ENCODE data around the gene MOB3B. TPM values are rescaled to one million over a fixed set of nuclear protein-coding genes. Genes with fewer than 3 reads are reported as not detected.

Gene MOB3B
- total RNA-seq, 1 donor from 2014 or later = 14.8 TPM

DNA sequence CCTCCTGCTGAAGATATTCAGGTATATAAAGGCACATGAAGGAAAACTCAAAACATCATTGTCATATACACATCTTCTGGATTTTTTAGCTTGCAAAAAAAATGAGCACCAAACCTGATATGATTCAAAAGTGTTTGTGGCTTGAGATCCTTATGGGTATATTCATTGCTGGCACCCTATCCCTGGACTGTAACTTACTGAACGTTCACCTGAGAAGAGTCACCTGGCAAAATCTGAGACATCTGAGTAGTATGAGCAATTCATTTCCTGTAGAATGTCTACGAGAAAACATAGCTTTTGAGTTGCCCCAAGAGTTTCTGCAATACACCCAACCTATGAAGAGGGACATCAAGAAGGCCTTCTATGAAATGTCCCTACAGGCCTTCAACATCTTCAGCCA is 5.4 kb downstream of the MOB3B start, which contains the start of gene IFNK:
IFNK (plus strand) TSS at position 55 of the 400 bp plus-strand sequence; CDS start at position 102, 47 bp downstream.
- no peak for DNase-seq (ENCODE audit: low spot score in 2 of 2, unreplicated experiment in 2 of 2)
- TF ChIP-seq, protein P1, sequence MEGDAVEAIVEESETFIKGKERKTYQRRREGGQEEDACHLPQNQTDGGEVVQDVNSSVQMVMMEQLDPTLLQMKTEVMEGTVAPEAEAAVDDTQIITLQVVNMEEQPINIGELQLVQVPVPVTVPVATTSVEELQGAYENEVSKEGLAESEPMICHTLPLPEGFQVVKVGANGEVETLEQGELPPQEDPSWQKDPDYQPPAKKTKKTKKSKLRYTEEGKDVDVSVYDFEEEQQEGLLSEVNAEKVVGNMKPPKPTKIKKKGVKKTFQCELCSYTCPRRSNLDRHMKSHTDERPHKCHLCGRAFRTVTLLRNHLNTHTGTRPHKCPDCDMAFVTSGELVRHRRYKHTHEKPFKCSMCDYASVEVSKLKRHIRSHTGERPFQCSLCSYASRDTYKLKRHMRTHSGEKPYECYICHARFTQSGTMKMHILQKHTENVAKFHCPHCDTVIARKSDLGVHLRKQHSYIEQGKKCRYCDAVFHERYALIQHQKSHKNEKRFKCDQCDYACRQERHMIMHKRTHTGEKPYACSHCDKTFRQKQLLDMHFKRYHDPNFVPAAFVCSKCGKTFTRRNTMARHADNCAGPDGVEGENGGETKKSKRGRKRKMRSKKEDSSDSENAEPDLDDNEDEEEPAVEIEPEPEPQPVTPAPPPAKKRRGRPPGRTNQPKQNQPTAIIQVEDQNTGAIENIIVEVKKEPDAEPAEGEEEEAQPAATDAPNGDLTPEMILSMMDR (IDR thresholded peaks at IDR 0.05; ENCODE audit: unreplicated experiment) = no peak
- Mint-ChIP-seq H3K36me3 (peaks cover 5% of the 10 kb centered on the region), H3K9me3 (no peaks in the 10 kb centered on the region), H3K4me1 (peaks cover 31% of the 10 kb centered on the region), H3K27me3 (ENCODE audit: low read depth) (no peaks in the 10 kb centered on the region), H3K4me3 (no peak within 1 kb of the TSS), H3K27ac (no peak within 1 kb of the TSS)

DNA sequence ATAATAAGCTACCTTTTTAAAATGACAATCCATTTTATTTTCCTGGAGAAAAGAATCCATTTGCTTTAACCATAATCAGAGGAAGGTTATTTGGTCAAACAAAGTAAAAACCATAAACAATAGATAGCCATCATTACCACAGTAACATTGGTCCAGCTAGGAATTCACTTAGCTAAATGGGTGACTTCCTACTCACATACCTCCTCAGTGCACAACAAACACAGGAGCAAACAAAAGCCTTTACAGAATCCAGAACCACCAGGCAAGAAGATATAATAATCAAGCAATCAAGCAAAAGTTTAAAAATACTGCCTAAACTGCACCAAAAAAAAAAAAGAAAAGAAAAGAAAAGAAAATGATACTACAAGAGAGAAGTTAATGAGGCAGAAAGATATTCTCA is 6.5 kb downstream of the MOB3B start:
- Mint-ChIP-seq H3K27me3 (ENCODE audit: low read depth) (no peaks in the 10 kb centered on the region), H3K4me3 (no peak overlapping the region), H3K27ac (no peak overlapping the region), H3K9me3 (no peaks in the 10 kb centered on the region), H3K4me1 (peaks cover 30% of the 10 kb centered on the region), H3K36me3 (peaks cover 5% of the 10 kb centered on the region)
- TF ChIP-seq, protein P1 (IDR thresholded peaks at IDR 0.05; ENCODE audit: unreplicated experiment) = no peak
- DNase-seq (ENCODE audit: low spot score in 2 of 2, unreplicated experiment in 2 of 2) = no peak

DNA sequence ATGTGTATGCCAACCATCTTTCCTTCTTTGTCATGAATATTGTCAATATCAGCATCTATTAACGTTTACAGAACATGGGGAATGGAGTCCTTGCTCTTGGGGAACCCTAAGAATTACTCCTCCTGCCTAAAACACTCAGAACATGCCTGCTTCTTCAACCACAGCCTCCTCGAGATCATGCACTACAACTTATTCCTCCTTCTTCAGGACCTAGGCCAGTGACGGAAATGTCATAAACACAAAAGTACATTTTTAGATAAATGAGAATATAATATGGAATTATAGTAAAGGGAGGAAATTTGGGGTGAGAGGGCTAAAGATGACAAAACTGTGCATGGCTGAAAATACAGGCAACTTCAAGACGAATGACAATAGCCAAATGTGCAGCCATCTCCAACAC is 8.6 kb downstream of the MOB3B start:
- Mint-ChIP-seq H3K4me3 (no peak overlapping the region), H3K4me1 (peaks cover 10% of the 10 kb centered on the region)

DNA sequence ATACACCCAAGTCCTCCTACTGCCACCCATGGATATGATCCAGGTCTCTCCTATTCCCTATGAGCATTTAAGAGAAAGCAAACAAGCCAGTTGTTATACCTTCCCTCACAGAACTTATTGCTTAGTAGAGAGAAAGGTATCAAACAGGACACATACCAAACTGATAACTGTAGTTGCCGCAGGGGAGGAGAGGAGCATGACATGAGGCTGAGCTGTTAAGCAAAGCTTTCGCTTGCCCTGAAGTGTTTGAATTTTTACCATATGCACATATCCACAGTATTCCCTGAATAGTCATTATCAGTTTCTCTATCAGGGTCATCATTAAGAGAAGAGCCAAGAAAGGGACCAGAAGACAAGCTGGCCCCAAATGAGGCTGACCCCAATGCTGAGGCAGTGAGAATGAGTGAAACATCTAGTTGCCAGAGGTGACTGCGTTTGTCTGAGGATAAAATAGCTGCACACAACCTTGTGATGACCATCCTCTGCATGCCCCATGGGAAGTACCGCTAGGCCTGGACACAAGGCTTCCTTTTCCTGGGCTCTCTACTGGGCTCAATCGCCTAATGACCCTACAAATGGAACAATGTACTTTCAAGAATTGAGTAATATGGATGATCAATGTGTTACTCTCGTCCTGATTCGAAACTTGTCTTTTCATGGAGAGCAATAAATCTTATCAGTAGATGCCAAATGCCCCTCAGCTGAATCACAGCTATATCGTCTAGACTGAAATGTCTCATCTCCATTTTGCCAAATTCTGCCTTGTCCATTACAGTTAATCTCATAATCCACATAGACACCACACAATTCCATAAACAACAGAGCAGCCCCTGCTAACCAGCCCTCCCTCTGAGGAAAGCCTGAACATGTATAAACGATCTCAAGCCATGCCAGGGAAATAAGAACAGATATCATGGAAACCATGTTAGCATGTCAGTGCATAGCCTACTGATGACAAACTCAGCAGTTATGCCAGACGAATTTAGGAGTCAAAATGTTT is 9.8 kb downstream of the MOB3B start:
- Mint-ChIP-seq H3K27ac (no peak overlapping the region), H3K4me3 (no peak overlapping the region), H3K27me3 (ENCODE audit: low read depth) (no peaks in the 10 kb centered on the region), H3K36me3 (peaks cover 5% of the 10 kb centered on the region), H3K4me1 (peaks cover 7% of the 10 kb centered on the region), H3K9me3 (no peaks in the 10 kb centered on the region)
- TF ChIP-seq, protein P1 (IDR thresholded peaks at IDR 0.05; ENCODE audit: unreplicated experiment) = no peak
- DNase-seq (ENCODE audit: low spot score in 2 of 2, unreplicated experiment in 2 of 2) = no peak

More for the DNA sequence above, 8.6 kb downstream of the MOB3B start:
- TF ChIP-seq, protein P1 (IDR thresholded peaks at IDR 0.05; ENCODE audit: unreplicated experiment) = no peak
- H3K27ac Mint-ChIP-seq = no peak overlapping the region
- H3K9me3 Mint-ChIP-seq = no peaks in the 10 kb centered on the region
- no peak for DNase-seq (ENCODE audit: low spot score in 2 of 2, unreplicated experiment in 2 of 2)
- H3K36me3 Mint-ChIP-seq = peaks cover 5% of the 10 kb centered on the region
- no peaks in the 10 kb centered on the region for H3K27me3 Mint-ChIP-seq (ENCODE audit: low read depth)

DNA sequence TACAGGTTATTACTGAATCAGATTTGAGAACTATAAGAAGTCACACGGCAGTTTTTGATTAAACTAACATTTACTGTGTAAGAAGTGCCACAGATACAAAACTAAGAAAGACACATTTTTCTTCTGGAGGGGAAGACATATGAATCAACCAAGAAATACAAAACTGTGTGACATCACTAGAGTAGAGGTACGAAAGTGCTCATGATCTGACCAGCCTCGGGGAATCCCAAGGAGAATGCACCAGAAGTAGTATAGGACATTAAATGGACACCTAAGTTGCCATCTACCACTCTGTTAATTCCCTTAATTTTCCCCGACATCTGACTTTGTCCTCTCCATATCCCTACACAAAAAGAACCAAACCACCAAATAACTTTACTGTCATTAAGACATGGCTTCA is 10.8 kb downstream of the MOB3B start:
- H3K27me3 Mint-ChIP-seq (ENCODE audit: low read depth) = no peaks in the 10 kb centered on the region
- DNase-seq (ENCODE audit: low spot score in 2 of 2, unreplicated experiment in 2 of 2) = no peak

More for the DNA sequence above, 10.8 kb downstream of the MOB3B start:
- Mint-ChIP-seq H3K27ac (no peak overlapping the region), H3K36me3 (no peaks in the 10 kb centered on the region), H3K4me1 (peaks cover 7% of the 10 kb centered on the region), H3K9me3 (no peaks in the 10 kb centered on the region), H3K4me3 (no peak overlapping the region)
- TF ChIP-seq, protein P1 (IDR thresholded peaks at IDR 0.05; ENCODE audit: unreplicated experiment) = no peak

All from mesothelial cell of epicardium (in vitro differentiated cells).